EH (cell line): Measurements from ENCODE around the gene MB.
"Not testable (repeated sequence)": the region's sequence is repeated elsewhere in the genome, so short reads cannot be mapped to it uniquely, and the experiment has no call there.

Experiments
- DNase-seq: peaks from one replicate; pipeline ENCODE4 v3.0.0-alpha.2; 2015; ENCODE audit warnings: low read depth

The MB gene

DNA sequence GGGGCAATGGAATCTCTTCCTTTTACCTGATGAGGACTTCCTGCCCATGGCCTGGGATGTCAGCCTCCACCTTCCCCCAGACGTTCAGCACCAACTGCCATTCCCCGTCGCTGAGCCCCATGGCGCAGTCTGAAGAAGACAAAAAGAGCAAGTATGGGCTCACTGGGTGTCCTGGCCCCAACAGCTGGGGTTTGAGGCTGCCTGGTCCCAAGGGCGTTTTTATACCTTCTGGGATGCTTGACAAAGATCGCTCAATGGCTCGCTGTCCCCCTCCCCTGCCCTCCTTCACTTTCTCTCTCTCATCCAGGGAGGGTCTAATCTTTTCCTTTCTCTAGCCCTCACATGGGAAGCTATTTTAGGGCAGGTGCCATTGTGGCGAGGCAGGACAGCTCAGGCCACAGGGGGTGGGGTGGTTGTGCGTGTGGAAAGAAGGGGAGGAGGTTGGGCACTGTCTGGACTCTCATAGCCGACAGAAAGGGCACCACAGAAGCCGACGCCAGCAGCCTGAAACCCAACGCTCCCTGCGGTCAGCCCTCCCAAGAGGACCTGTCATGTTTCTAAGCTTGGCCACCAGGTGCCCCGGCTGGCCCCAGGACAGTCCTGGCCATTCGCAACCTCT, at the start of gene MB:
Gene MB, minus strand, starts transcription at position 193 of the 619 bp plus-strand sequence. Its CDS starts 72 bp downstream, at position 121.
- no peak for DNase-seq

DNA sequence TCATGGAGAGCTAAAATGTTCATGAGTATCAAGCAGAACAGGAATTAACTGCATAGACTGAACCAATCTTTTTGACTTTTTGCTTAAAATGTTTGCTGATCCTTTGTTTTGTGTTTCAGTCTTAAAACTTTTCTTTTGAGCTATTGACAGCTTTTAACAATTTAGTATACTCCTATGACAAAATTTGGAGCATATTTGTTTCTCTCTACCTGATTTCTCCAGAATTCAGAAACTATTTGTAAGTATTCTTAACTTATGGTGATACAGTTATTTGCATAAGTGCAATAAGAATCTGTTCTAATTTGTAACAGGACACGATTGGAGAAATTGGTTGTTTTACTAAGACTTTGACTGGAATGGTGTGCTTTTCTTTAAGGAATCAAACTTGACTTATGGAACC, 49.6 kb upstream of the MB start:
- not testable (repeated sequence) for DNase-seq

DNA sequence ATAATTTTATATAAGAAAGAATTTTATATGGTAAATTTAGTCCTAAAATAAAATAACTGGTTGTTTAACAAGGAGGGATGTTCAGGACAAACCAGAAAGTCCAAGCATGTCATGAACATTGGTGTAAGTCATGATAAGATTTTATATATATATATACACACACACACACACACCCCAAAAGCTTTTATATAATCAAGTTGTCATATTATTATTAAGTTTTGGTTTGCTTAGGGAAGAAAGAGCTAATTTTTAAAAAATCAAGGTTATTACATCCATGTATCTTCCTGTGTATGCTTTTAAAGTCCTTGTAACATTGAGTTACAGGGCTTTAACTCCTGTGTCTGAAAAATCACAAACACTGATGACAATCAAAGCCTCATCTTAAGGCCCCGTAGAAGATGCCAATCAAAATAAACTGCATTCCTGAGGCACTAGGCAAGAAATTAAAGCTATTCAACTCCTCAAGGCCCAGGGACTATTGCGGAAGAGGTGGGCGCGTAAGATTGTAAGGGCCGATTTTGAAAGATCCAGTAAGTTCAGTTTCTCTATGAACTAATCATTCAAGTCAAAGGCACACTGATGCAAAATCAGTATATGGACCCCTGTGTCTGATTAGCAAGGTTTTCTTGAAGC, 47.9 kb upstream of the MB start:
- no peak for DNase-seq

DNA sequence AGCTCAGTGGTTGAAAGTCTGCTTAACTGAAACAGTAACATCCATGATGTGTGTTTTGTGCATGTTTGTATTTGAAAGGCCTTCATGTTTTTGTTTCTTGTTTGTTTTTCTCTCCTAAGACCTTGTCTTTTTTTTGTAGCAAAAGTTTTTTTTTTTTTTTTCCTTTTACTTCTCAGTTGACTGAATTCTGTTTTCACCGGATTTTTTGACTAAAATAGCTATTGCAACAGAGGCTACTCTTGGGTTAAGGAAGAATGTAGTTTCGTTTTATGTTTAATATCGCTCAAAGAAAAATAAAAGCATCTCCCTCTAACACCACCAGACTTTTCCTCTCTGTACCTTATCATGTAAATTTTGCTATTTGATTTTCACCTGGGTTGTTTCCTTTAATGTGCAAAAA, 46.2 kb upstream of the MB start:
- DNase-seq: peak; percentile 41

DNA sequence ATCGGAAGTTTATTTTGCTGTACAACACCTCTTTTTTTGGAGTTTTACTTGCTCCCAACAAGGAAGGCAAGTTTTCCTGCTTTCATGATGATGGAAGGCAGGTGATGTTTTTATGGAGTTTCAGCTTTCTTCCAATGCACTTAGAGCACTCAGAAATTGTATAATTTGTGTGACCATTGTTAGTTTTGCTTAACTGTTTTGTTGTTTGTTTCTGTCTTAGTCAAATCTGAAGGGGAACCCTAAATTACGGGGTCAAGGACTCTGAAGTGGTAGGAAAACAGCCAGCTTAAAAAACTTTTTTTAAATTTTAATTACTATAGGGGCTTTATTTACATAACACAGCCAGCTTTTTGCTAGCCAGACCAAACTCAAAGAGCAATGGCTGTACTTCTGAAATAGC, 45.8 kb upstream of the MB start:
- no peak for DNase-seq

DNA sequence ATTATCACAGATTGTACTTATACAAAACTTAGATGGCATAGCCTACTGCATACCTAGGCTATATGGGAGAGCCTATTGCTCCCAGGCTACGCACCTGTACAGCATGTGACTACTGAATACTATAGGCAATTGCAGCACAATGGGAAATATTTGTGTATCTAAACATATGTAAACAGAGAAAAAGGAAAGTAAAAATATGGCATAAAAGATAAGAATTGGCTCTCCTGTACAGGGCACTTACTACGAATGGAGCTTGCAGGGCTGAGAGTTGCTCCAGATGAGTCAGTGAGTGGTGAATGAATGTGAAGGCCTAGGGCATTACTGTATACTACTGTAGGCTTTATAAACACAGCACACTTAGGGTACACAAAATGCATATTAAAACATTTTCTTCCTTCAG, 44.3 kb upstream of the MB start:
- peak; percentile 56 for DNase-seq

DNA sequence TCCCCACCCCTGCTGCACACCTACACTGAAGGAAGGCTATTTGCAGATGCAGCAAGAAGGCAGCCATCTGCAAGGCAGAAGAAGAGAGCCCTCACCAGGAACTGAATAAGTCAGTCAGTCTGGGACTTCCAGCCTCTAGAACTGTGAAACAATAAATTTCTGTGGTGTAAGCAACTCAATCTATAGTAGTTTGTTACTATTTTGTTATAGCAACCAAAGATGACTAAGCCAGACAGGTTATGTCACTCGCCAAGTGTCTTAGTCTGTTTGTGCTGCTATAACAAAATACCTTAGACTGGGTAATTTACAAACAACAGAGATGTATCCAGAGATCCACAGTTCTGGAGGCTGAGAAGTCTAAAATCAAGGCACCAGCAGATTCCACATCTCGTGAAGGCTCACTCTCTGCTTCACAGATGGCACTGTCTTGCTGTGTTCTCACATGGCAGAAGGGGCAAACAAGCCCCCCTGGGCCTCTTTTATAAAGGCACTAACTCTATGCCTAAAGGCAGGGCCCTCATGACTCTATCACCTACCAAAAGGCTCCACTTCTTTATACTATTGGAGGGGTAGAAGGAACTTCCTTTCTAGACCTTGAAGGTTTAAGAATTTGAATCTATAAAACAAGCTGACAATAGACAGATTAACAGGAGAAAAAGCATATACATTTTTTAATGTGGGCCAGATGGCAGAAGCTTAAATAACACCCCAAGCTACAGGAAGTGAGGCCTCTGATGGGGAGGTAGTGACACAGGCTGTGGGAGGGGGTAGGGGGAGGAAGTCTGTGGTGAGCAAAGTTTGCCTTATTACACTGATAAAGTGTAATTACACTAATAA, 43.4 kb upstream of the MB start:
- DNase-seq: peak; percentile 45

DNA sequence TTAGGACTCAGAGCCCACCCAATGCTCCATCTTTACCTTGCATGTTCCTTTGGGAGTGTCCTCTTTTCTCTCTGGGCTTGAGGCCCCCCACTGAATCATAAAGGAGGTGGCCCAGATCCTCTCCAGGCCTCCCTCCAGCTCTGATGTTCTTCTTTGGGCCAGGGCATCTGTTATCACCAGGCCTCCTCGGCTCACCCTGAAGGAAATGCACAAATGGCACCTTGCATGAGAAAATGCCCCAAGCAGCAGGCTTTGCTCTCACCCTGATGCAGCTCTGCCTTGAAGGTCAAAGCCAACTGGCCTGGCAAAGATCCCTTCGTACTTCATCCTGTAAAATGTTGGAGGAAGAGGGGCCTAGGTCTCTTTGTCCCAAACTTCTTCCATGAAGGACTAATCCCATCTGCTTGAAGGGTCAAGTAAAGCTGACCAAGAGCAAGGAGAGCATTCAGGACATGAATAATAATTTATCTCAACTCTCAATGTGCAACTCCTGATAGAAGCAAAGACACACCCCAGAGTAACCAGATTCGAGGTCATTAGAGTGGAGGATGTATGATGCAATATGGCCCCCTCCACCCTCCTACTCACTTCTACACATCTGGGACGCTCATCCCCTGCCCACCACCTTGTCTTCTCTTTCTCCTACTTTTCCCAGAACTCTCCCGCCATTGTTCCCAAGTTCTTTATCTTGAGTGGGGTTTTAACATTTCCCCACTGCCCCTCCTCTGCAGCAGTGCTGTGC, 40.6 kb upstream of the MB start:
- DNase-seq: no peak

DNA sequence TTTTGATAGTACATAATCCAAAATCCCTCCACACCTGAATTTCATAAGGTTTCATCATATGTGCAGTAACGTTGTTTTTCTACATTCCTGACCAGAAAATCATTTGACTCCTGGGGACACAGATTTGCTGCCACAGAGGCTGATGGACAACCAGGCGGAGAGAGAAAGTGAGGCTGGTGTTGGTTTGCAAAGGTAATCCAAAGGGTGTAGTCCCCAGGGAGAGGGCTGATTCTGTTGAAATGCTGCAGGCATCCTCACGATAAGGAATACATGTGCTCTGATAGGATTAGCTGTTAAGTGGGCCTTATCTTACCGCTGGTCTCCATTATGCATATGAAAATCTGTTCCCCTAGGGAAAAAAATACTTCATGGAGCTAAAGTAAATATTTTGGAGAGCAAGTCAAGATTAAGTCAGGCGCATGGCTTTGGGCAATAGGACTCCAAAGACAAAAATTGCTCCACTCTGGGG, 39.2 kb upstream of the MB start:
- DNase-seq: no peak

DNA sequence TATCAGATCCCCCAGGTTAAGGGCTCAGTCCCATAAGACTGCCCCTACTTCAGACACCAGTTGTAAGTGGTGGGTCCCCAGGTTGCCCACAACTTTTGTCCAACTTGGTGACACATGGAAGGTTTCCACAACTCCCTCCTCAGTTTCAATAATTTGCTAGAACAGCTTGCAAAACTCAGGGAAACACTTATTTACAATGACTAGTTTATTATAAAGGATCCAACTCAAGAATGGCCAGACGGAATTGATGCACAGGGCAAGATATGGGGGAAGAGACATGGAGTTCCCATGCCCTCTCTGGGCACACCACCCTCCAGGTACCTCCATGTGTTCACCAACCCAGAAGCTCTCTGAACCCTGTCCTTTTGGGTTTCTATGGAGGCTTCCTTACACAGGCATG, 36.7 kb upstream of the MB start:
- DNase-seq: no peak

DNA sequence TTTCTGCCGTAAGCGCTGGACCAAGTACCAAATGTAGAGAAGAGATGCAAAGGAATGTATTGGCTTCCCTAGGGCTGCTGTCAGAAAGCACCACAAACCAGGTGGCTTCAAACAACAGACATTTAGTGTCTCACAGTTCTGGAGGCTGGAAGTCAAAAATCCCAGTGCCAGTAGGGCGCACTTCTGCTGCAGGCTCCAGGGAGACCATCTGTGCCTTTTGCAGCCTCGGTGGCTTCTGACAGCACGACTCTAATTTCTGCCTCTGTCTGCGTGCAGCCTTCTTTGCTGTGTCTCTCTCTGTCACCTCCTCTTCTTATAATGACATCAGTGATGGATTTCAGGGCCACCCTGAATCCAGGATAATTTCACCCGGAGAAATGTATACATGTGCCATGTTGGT, 34.0 kb upstream of the MB start:
- no peak for DNase-seq

DNA sequence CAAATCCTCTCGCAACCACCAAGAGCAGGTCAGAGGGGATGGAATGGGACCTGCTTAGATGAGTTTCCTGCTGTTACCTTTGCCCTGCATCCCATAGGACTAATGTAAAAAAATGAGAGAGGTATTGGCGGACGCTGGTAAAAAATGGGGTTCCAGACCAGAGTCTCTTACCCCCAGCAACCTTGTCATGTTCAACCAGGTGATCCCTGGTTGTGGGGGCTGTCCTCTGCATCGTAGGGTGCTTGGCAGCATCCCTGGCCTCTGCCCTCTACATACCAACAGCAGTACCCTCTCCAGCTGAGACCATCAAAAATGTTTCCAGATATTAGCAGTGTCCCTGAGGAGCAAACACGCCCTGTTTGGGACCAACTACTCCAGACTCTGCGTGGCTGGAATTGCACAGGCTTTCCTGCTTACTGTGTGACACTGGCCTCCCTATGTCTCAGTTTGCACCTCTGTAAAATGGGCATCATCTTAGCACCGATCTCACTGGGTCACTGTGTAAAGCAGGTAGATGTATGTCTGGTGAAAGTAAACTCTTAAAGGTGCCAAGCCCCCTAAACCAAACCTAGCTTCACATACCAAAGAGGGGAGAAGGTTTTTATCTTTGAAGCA, 32.6 kb upstream of the MB start:
- no peak for DNase-seq

DNA sequence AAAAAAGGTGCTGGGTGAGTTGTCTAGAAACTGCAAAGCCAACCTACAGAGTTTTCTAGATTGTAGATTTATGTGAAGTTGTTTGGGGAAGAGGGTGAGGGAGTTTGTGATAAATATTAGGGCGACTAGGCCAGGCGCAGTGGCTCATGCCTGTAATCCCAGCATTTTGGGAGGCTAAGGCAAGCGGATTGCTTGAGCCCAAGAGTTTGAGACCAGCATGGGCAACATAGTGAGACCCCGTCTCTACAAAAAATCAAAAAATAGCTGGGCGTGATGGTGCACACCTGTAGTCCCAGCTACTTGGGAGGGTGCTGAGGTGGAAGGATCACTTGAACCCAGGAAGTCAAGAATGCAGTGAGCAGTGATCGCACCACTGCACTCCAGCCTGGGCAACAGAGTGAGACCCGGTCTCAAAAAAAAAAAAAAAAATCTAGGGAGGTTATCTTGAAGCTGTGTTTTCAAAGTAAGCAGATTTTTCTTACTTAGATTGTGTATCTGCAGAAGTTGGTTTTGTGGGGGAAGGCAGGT, 32.0 kb upstream of the MB start:
- no peak for DNase-seq

DNA sequence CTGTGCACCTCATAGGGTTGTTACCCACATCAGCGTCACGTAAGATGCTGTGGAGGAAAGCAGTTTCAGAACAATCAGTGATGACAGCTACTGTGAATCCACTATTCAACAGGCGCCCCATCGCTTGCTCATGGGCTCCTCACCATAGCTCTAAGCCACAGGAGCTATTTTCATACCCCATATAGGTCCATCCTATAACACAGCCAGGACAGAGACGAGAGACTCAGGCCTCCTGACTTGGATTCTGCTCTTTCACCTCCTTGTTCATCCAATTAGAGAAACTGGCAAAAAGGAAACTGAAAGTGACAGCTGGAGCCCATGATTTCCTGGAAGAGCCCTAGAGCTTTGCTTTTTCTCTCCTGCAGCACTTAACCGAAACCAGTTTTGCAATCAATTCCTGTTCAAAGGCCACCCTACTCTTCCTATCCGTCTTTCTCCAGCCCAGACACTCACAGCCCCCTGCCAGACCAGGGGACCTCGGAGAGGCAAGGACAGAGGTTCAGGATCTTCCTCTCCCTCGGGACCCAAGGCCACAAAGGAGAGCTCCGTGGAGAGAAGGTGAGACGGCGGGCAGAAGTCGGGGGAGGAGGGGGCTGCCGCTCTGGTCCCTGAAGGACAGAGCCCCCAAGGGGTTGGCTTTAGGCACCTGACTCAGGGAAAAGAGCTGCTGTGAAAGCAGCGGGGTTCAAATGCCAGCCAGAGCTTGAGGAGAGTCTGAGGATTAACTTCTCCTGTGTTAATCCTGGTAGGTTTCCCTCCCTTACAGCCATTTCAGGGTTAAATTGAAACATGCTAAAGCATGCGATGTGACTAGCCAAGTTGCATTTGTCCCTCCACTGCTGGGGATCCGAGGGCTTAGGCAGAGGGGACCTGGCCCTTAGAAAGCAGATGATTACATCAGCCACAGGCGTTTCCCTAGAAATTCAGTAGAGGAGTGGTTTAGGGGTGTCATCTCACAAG, 31.2 kb upstream of the MB start, which contains the start of gene APOL6:
Gene APOL6, plus strand, starts transcription at position 381 of the 960 bp plus-strand sequence. CDS start 7,980 bp downstream, outside the sequence.
- peak; percentile 86 for DNase-seq

DNA sequence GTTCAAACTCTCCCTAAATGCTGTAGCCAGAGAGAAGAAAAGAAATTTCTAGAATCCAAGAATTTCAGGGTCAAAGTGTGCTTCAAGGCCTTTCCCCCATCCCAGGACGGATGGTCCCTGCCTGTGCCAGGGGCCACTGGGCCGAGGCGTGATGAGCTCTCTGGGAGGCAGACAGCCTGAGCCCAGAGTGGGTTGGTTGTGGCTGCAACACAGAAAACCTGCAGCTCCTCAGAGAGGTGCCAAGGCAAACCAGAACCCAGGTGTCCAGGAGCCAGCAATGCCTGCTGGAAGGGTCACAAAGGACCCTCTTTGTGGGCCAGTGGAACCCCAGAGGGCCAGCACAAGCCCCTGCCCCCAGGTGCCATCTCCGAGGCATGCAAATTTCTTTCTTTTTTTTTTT, 28.5 kb upstream of the MB start:
- DNase-seq: no peak

DNA sequence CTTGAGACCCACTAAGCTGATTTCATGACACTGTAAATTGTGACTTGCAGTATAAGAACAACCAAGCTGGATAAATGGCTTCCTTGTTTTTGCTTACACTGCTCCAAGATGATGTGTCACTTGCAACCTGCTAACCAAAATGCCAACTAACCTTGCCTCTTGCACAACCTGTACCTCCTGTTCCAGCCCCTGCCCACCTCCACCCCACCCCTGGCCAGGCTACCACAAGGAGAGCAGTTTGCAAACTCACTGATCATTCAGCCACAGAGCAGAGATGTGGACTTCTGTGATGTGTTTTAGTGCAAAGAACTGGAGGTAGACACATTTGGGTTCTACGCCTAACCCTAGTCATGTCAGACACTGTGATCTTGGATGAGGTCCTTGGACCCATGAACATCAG, 26.9 kb upstream of the MB start:
- no peak for DNase-seq

DNA sequence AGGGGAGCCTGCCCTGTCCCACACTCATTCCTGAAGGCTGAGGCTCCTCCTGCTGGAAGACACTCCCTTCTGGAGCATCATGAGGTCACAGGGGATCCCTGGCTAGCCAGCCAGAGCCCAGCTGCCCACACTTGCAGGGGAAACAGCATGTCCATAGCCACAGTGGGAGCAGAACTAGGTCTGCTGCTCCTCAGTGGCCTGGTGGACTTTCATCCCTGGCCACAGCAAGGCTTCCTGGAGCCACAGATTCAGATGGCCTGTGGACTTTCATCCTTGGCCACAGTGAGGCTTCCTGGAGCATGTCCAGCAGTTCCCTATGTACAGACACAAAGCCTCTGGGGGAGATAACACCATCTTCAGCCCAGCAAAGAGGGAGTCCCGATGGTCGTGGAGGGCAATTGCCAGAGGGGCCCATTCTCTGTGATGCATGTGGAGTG, 25.2 kb upstream of the MB start:
- DNase-seq: peak; percentile 42

DNA sequence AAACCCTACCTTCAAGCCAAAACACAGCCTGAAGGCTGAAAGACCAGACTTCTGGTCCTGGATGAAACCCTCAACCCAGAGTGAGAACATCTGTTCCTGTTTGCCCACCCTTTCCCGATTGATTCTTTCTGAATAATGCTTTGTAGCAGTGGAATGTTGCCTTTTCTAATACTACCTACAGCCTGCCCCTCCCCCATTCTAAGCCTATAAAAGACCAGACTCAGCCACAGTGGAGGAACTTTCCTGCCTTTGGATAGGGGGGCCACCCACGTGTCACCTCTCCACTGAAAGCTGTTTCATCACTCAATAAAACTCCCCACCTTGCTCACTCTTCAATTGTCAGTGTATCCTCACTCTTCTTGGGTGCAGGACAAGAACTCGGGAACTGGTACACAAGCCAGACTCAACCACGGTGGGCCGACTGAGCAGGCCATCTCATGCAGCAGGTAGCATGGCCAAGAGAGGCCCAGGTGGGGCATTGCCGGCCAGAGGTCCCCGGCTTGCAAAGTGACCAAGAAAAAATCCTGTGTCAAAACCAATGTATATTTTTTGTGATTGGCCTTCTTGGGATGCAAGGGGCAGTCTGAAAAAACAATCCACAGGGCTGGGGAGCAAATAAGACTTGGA, 24.5 kb upstream of the MB start:
- no peak for DNase-seq

DNA sequence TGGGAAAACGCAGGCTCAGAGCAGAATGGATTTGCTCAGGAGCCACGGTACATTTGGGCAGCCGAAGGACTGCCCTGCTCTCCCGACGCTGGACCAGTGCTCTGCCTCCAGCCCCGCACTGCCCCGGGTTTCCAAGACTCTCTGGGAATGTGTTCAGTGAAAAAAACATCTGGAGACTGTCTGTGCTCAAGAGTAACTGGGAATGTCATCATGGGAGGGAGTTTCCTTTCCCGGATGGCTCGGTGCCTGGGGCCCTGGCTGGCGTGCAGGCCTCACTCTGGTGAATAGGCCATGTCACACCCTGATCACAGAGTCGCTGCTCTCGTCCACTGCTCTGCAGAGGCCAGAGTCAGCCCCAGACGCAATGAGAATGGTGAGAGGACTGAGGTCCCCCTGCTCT, 21.3 kb upstream of the MB start:
- peak; percentile 93 for DNase-seq

DNA sequence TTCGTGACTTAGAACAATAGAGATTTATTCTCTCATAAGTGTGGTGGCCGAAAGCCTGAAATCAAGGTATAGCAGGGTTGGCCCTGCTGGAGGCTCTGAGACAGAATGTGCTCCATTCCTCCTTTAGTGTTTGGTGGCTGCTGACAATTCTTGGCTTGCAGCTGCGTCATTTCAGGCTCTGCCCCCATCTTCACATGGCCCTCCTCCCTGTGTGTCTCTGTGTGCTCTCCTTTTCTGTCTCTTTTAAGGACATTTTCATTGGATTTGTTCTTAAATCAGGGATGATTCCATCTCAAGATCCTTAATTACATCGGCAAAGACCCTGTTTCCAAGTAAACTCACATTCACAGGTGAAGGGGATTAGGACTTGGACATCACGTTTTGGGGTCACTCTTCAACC, 20.9 kb upstream of the MB start:
- peak; percentile 45 for DNase-seq
